Suprapubic skin (tissue), 4 donors: Measurements from ENCODE around the gene IQCK. TPM values are rescaled to one million over a fixed set of nuclear protein-coding genes. Genes with fewer than 3 reads are reported as not detected.

Experiments
- DNase-seq, 2 donors: peaks; one replicate each; pipeline ENCODE4 v3.0.0-alpha.2; 2019; ENCODE audit warnings: low spot score in 2 of 2
- H3K27ac ChIP-seq: fragments of 200-600 bp; sonication (generic); one replicate; pipeline ENCODE4 v1.5.1; 2019
- H3K27me3 ChIP-seq: fragments of 200-600 bp; sonication (generic); one replicate; pipeline ENCODE4 v1.5.1; 2019
- H3K36me3 ChIP-seq: fragments of 200-600 bp; sonication (generic); one replicate; pipeline ENCODE4 v1.5.1; 2019
- H3K4me1 ChIP-seq: fragments of 200-600 bp; sonication (generic); one replicate; pipeline ENCODE4 v1.5.1; 2019
- H3K4me3 ChIP-seq: fragments of 200-600 bp; sonication (generic); one replicate; pipeline ENCODE4 v1.5.1; 2019; ENCODE audit warnings: mild to moderate bottlenecking
- H3K9me3 ChIP-seq: fragments of 200-600 bp; sonication (generic); one replicate; pipeline ENCODE4 v1.5.1; 2019
- CTCF ChIP-seq, 2 donors: fragments of 200-600 bp in 1 of 2; fragments of 450-650 bp in 1 of 2; sonication (generic) in 1 of 2; IDR thresholded peaks; one replicate each; pipeline ENCODE4 v1.5.1; 2016 to 2019; ENCODE audit warnings: antibody characterized with exemption in 2 of 2, mild to moderate bottlenecking in 1 of 2, moderate library complexity in 1 of 2
- EP300 ChIP-seq: sonication (generic); formaldehyde crosslinking; IDR thresholded peaks from one replicate; pipeline ENCODE4 v1.6.1; 2017; ENCODE audit warnings: antibody characterized with exemption
- POLR2A ChIP-seq, 2 donors: fragments of 450-650 bp; IDR thresholded peaks; one replicate each; pipeline ENCODE4 v1.6.1; 2017; ENCODE audit warnings: antibody characterized with exemption in 2 of 2, mild to moderate bottlenecking in 2 of 2, moderate library complexity in 2 of 2
- POLR2AphosphoS5 ChIP-seq, 3 donors: sonication (generic); formaldehyde crosslinking; IDR thresholded peaks; one replicate each; pipeline ENCODE4 v1.6.1; 2017; ENCODE audit warnings: antibody characterized with exemption in 3 of 3
- WGBS: methylation state at CpG from one replicate; pipeline ENCODE4 v1.1.5; 2018; 5-methylcytosine and 5-hydroxymethylcytosine counted together
- total RNA-seq, 4 donors: library from RNA; depleted of rRNA; stranded (reverse); fragments of >200 nt; gene quantifications; one replicate each; pipeline ENCODE4 v1.1.0, GENCODE V29; 2016

Gene IQCK
- total RNA-seq, 4 donors from 2014 or later: 10.7 to 21.6 (median 18.7) TPM

GRCh38 chr16:19735074-19735867 is 17.2 kb downstream of the IQCK start:
- Histone ChIP-seq H3K9me3 (no peaks in the 10 kb centered on the region), H3K27ac (no peak overlapping the region), H3K4me1 (no peaks in the 10 kb centered on the region), H3K4me3 (no peak overlapping the region), H3K36me3 (peaks cover 29% of the 10 kb centered on the region), H3K27me3 (no peaks in the 10 kb centered on the region)
- TF ChIP-seq POLR2A (IDR thresholded peaks at IDR 0.05) (no peak), POLR2AphosphoS5 (IDR thresholded peaks at IDR 0.05) (no peak), CTCF (IDR thresholded peaks at IDR 0.05) (no peak), EP300 (no peak)
- 87% methylated on average over 9 of the region's 9 CpGs for WGBS
- DNase-seq: no peak

GRCh38 chr16:19737306-19738038 is 19.4 kb downstream of the IQCK start:
- DNase-seq: no peak
- TF ChIP-seq EP300 (no peak), CTCF (IDR thresholded peaks at IDR 0.05) (no peak), POLR2AphosphoS5 (IDR thresholded peaks at IDR 0.05) (no peak), POLR2A (IDR thresholded peaks at IDR 0.05) (no peak)
- Histone ChIP-seq H3K4me3 (no peak overlapping the region), H3K4me1 (no peaks in the 10 kb centered on the region), H3K27ac (no peak overlapping the region), H3K9me3 (no peaks in the 10 kb centered on the region), H3K36me3 (peaks cover 21% of the 10 kb centered on the region), H3K27me3 (no peaks in the 10 kb centered on the region)
- 81% methylated on average over 12 of the region's 12 CpGs for WGBS

GRCh38 chr16:19741354-19741753 is 23.3 kb downstream of the IQCK start:
- Histone ChIP-seq H3K27ac (no peak overlapping the region), H3K4me1 (no peaks in the 10 kb centered on the region), H3K36me3 (peaks cover 2% of the 10 kb centered on the region), H3K9me3 (no peaks in the 10 kb centered on the region), H3K27me3 (no peaks in the 10 kb centered on the region), H3K4me3 (no peak overlapping the region)
- 92% methylated on average over 1 of the region's 1 CpG for WGBS
- DNase-seq: no peak
- TF ChIP-seq POLR2AphosphoS5 (IDR thresholded peaks at IDR 0.05) (no peak), CTCF (IDR thresholded peaks at IDR 0.05) (no peak), POLR2A (IDR thresholded peaks at IDR 0.05) (no peak), EP300 (no peak)

GRCh38 chr16:19743816-19744159 is 25.7 kb downstream of the IQCK start:
- Histone ChIP-seq H3K27me3 (no peaks in the 10 kb centered on the region), H3K4me3 (no peak overlapping the region), H3K36me3 (peaks cover 1% of the 10 kb centered on the region), H3K4me1 (peaks cover 6% of the 10 kb centered on the region), H3K27ac (no peak overlapping the region), H3K9me3 (no peaks in the 10 kb centered on the region)
- TF ChIP-seq POLR2A (IDR thresholded peaks at IDR 0.05) (no peak), POLR2AphosphoS5 (IDR thresholded peaks at IDR 0.05) (no peak), CTCF (IDR thresholded peaks at IDR 0.05) (no peak), EP300 (no peak)
- no peak for DNase-seq

- 77% methylated on average over 3 of the region's 3 CpGs for WGBS
- peaks cover 8% of the 10 kb centered on the region for H3K4me1 ChIP-seq
Measured at GRCh38 chr16:19744670-19745069, 26.6 kb downstream of the IQCK start.

More at GRCh38 chr16:19744670-19745069, 26.6 kb downstream of the IQCK start:
- Histone ChIP-seq H3K4me3 (no peak overlapping the region), H3K9me3 (no peaks in the 10 kb centered on the region), H3K27me3 (no peaks in the 10 kb centered on the region), H3K36me3 (no peaks in the 10 kb centered on the region), H3K27ac (no peak overlapping the region)
- DNase-seq: no peak
- TF ChIP-seq EP300 (no peak), POLR2AphosphoS5 (IDR thresholded peaks at IDR 0.05) (no peak), CTCF (IDR thresholded peaks at IDR 0.05) (no peak), POLR2A (IDR thresholded peaks at IDR 0.05) (no peak)
